ENCODE measurements around the gene RNASE2.
"Not testable (repeated sequence)": the region's sequence is repeated elsewhere in the genome, so short reads cannot be mapped to it uniquely, and the experiment has no call there.

Gene RNASE2

GRCh38 chr14:20934148-20934762, 21.0 kb upstream of the RNASE2 start:
- no peaks in the 10 kb centered on the region for H4K20me1 ChIP-seq (ENCODE audit: insufficient read depth, low read length)
- H3K9me3 ChIP-seq (ENCODE audit: insufficient read depth, low read length, severe bottlenecking): no peaks in the 10 kb centered on the region
- H3K79me2 ChIP-seq (ENCODE audit: insufficient read depth, low read length): no peaks in the 10 kb centered on the region
- ATAC-seq (ENCODE audit: insufficient read depth, low read depth) (no peak), DNase-seq (no peak)
- no peak overlapping the region for H3K4me2 ChIP-seq (ENCODE audit: insufficient read depth, low read length)
- no peaks in the 10 kb centered on the region for H3K36me3 ChIP-seq (ENCODE audit: insufficient read depth, low read length)
- H3K9ac ChIP-seq (ENCODE audit: low read depth, low read length): no peak overlapping the region
- TF ChIP-seq EZH2 (IDR thresholded peaks at IDR 0.05; ENCODE audit: borderline replicate concordance, low read depth, low read length, severe bottlenecking) (no peak), CTCF (IDR thresholded peaks at IDR 0.05; ENCODE audit: borderline replicate concordance, extremely low read depth, low read length, poor library complexity, severe bottlenecking) (peak; percentile 30)
- no peaks in the 10 kb centered on the region for H3K4me1 ChIP-seq (ENCODE audit: insufficient read depth, low read length)
- H3K27ac ChIP-seq (ENCODE audit: low read length): no peak overlapping the region
- H2AFZ ChIP-seq (ENCODE audit: low read depth, low read length): no peak overlapping the region
- peaks cover 10% of the 10 kb centered on the region for H3K27me3 ChIP-seq (ENCODE audit: insufficient read depth, low read length, poor library complexity)
- no peak overlapping the region for H3K4me3 ChIP-seq (ENCODE audit: low read depth in 1 of 2, low read length in 2 of 2)

GRCh38 chr14:20935303-20935984, 19.8 kb upstream of the RNASE2 start:
- Histone ChIP-seq H3K27me3 (ENCODE audit: insufficient read depth, low read length, poor library complexity) (peaks cover 10% of the 10 kb centered on the region), H3K36me3 (ENCODE audit: insufficient read depth, low read length) (no peaks in the 10 kb centered on the region), H3K9me3 (ENCODE audit: insufficient read depth, low read length, severe bottlenecking) (no peaks in the 10 kb centered on the region), H3K4me2 (ENCODE audit: insufficient read depth, low read length) (no peak overlapping the region), H3K9ac (ENCODE audit: low read depth, low read length) (no peak overlapping the region), H3K4me3 (ENCODE audit: low read depth in 1 of 2, low read length in 2 of 2) (no peak overlapping the region), H2AFZ (ENCODE audit: low read depth, low read length) (no peak overlapping the region), H3K79me2 (ENCODE audit: insufficient read depth, low read length) (no peaks in the 10 kb centered on the region), H3K27ac (ENCODE audit: low read length) (no peak overlapping the region), H4K20me1 (ENCODE audit: insufficient read depth, low read length) (no peaks in the 10 kb centered on the region), H3K4me1 (ENCODE audit: insufficient read depth, low read length) (no peaks in the 10 kb centered on the region)
- DNase-seq: no peak
- no peak for ATAC-seq (ENCODE audit: insufficient read depth, low read depth)
- no peak for TF ChIP-seq CTCF (IDR thresholded peaks at IDR 0.05; ENCODE audit: borderline replicate concordance, extremely low read depth, low read length, poor library complexity, severe bottlenecking)
- no peak for TF ChIP-seq EZH2 (IDR thresholded peaks at IDR 0.05; ENCODE audit: borderline replicate concordance, low read depth, low read length, severe bottlenecking)

- H3K4me3 ChIP-seq (ENCODE audit: low read depth in 1 of 2, low read length in 2 of 2); H3K27me3 ChIP-seq (ENCODE audit: insufficient read depth, low read length, poor library complexity); H3K36me3 ChIP-seq (ENCODE audit: insufficient read depth, low read length); H3K4me2 ChIP-seq (ENCODE audit: insufficient read depth, low read length); H3K9ac ChIP-seq (ENCODE audit: low read depth, low read length); H4K20me1 ChIP-seq (ENCODE audit: insufficient read depth, low read length); H3K9me3 ChIP-seq (ENCODE audit: insufficient read depth, low read length, severe bottlenecking); H3K79me2 ChIP-seq (ENCODE audit: insufficient read depth, low read length); ATAC-seq (ENCODE audit: insufficient read depth, low read depth); DNase-seq; H3K27ac ChIP-seq (ENCODE audit: low read length); H2AFZ ChIP-seq (ENCODE audit: low read depth, low read length); H3K4me1 ChIP-seq (ENCODE audit: insufficient read depth, low read length): not testable (repeated sequence)
These were observed 10.1 kb upstream of the RNASE2 start for GRCh38 chr14:20945146-20945545.

- not testable (repeated sequence) for H3K9ac ChIP-seq (ENCODE audit: low read depth, low read length); H3K27ac ChIP-seq (ENCODE audit: low read length); H3K4me2 ChIP-seq (ENCODE audit: insufficient read depth, low read length); H3K9me3 ChIP-seq (ENCODE audit: insufficient read depth, low read length, severe bottlenecking); H3K4me3 ChIP-seq (ENCODE audit: low read depth in 1 of 2, low read length in 2 of 2); H3K36me3 ChIP-seq (ENCODE audit: insufficient read depth, low read length); DNase-seq; H2AFZ ChIP-seq (ENCODE audit: low read depth, low read length); H3K27me3 ChIP-seq (ENCODE audit: insufficient read depth, low read length, poor library complexity); H4K20me1 ChIP-seq (ENCODE audit: insufficient read depth, low read length); H3K79me2 ChIP-seq (ENCODE audit: insufficient read depth, low read length); H3K4me1 ChIP-seq (ENCODE audit: insufficient read depth, low read length)
- peak; percentile 69; the same call in 2 of the 3 replicates for ATAC-seq (ENCODE audit: insufficient read depth, low read depth)
These were observed 8.6 kb upstream of the RNASE2 start for GRCh38 chr14:20946707-20947106.

- ATAC-seq (ENCODE audit: insufficient read depth, low read depth); DNase-seq: not testable (repeated sequence)
These were observed 219 bp downstream of the RNASE2 start for GRCh38 chr14:20955538-20955873.

More at GRCh38 chr14:20955538-20955873, 219 bp downstream of the RNASE2 start:
- not testable (repeated sequence) for H3K4me3 ChIP-seq (ENCODE audit: low read depth in 1 of 2, low read length in 2 of 2); H3K4me2 ChIP-seq (ENCODE audit: insufficient read depth, low read length); H3K27ac ChIP-seq (ENCODE audit: low read length); H3K36me3 ChIP-seq (ENCODE audit: insufficient read depth, low read length); H2AFZ ChIP-seq (ENCODE audit: low read depth, low read length); H4K20me1 ChIP-seq (ENCODE audit: insufficient read depth, low read length); H3K27me3 ChIP-seq (ENCODE audit: insufficient read depth, low read length, poor library complexity); H3K9ac ChIP-seq (ENCODE audit: low read depth, low read length); H3K4me1 ChIP-seq (ENCODE audit: insufficient read depth, low read length); H3K79me2 ChIP-seq (ENCODE audit: insufficient read depth, low read length); H3K9me3 ChIP-seq (ENCODE audit: insufficient read depth, low read length, severe bottlenecking)
